Activated CD8-positive, alpha-beta memory T cell treated with anti-CD3 and anti-CD28 coated beads for 4 hours (primary cell): ENCODE measurements around the gene PLXDC1.
"Not testable (repeated sequence)": the region's sequence is repeated elsewhere in the genome, so short reads cannot be mapped to it uniquely, and the experiment has no call there.

Experiments used
- DNase-seq, 2 donors: peaks; one replicate each; pipeline ENCODE4 v3.0.0-alpha.2; 2020; ENCODE audit warnings: low read depth in 2 of 2

Gene PLXDC1

GRCh38 chr17:39181303-39181702 lies 29.9 kb upstream of the PLXDC1 start:
- DNase-seq: no peak

DNA sequence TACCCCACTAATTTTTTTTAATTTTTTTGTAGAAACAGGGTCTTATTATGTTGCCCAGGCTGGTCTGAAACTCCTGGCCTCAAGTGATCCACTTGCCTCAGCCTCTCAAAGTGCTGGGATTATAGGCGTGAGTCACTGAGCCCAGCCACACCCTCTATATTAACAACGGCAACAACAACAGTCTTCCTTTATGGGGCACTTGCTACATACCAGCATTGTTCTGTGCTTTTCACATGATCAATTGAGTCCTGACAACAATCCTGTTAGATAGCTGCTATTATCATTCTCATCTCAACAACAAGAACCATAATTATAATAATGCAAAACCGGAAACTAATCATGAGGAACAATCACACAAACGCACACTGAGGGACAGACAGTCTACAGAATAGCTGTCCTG lies 27.1 kb upstream of the PLXDC1 start:
- no peak for DNase-seq

DNA sequence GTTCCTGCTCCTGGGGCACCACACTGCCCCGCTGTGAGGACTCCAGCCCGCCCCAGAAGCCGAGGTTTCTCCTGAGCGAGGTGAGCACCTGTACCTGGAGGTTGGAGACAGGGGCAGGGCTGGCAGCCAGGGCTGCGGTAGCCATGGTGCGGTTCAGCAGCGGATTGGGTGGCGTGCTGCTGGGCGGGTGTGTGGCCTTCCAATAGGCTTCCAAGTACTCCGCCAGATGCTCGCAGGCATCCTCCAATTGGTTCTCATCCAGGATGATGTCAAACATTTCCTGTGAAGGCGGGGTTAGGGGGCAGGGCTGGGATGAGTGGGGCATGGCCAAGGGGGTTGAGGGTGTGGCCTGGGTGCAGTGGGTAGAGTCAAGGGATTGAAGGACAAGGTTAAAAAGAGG lies 25.8 kb upstream of the PLXDC1 start:
- no peak for DNase-seq

- DNase-seq: no peak
These were observed 24.3 kb upstream of the PLXDC1 start for GRCh38 chr17:39175695-39176093.

DNA sequence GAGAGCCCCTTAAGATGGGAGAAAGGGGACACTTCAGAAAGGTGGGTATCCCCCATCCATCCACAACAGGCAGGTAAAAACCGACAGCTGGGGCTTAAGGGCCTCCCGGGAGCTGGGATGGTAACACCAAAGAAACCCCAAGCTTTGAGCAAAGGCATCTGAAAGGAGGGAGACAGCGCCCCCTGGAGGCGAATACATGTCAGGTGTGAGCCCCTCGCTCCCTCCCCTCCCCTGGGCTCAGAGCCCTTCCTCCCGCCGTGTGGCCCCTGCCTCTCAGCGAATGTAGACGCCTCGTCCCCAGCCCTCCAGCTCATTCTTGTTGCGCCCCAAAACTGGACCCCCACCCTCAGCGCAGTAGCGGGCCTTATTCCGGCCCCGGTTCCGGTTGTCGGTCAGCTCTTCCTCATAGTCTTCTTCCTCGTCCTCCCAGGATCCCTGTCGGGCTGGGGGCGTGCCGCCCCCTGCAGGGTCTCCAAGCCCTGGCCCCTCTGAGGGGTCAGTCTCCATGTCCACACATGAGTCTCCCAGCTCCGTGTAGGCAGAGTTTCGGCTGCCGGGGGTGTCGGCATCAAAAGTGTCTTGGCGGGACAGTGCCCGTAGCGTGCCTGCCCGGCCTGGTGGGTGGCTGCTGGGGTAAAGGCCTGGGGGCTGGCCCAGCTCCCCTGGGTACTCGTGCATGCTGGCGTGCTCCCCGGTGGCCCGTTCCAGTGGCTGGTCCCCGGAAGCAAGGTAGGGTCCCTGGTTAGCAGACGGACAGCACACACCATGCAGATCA lies 23.7 kb upstream of the PLXDC1 start:
- peak; percentile 45 to 53 for DNase-seq

- no peak for DNase-seq
These were observed 22.3 kb upstream of the PLXDC1 start for GRCh38 chr17:39173526-39174274.

GRCh38 chr17:39173080-39173479 lies 21.6 kb upstream of the PLXDC1 start:
- DNase-seq: no peak

DNA sequence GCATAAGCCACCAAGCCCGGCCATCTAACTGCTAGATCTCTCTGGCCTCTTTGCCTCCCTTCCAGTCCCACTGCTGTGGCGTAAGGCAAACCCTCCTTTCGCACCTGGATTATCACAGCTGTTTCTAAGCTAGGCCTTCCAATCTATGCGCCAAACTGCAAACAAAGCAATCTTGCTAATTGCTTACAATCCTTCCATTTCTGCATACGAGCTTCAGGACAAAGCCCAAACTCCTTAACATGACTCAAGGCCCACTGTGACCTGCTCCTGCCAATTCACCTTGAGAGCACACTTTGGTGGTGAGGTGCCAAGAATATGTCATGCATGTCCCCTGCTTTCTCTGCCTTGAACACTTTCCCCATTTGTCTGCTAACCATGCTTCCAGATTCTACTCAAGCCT lies 20.5 kb upstream of the PLXDC1 start:
- no peak for DNase-seq

- DNase-seq: no peak
These were observed 19.1 kb upstream of the PLXDC1 start for GRCh38 chr17:39170558-39170957.

- DNase-seq: no peak
These were observed 18.7 kb upstream of the PLXDC1 start for GRCh38 chr17:39170109-39170508.

- no peak for DNase-seq
These were observed 18.1 kb upstream of the PLXDC1 start for GRCh38 chr17:39169518-39169917.

GRCh38 chr17:39169101-39169500 lies 17.7 kb upstream of the PLXDC1 start:
- no peak for DNase-seq

- DNase-seq: not testable (repeated sequence)
These were observed 17.1 kb upstream of the PLXDC1 start for GRCh38 chr17:39168503-39168902.

- no peak for DNase-seq
These were observed 16.0 kb upstream of the PLXDC1 start for GRCh38 chr17:39167476-39167875.

GRCh38 chr17:39166437-39167335 lies 15.2 kb upstream of the PLXDC1 start:
- no peak for DNase-seq

DNA sequence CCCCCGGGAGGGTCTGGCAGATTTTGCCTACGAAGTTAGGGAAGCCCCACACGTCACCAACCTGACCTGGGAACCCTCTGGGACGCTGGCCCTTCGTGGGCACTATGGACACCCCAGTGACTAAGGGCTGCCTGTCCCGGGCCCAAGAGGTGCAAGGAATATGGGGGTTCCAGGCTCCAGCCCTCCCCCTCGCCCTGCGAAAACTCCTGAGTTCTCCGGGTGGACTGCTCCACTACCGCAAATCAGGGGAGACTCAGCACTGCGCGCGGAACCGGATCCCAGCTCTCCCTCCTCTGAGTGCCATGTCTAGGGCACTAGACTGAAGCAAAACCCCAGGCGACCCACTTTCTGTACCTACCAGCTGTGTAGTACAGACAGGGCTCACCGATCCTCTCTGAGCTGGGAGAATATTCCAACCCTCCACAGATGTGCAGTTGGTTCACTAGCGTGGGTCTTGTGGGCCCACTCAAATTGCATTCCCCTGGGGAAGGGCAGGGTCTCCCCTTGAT lies 14.5 kb upstream of the PLXDC1 start, which contains the start of gene ARL5C:
TSS of gene ARL5C (minus strand) at position 321 of the 509 bp plus-strand sequence. CDS start 401 bp downstream, outside the sequence.
- no peak for DNase-seq

DNA sequence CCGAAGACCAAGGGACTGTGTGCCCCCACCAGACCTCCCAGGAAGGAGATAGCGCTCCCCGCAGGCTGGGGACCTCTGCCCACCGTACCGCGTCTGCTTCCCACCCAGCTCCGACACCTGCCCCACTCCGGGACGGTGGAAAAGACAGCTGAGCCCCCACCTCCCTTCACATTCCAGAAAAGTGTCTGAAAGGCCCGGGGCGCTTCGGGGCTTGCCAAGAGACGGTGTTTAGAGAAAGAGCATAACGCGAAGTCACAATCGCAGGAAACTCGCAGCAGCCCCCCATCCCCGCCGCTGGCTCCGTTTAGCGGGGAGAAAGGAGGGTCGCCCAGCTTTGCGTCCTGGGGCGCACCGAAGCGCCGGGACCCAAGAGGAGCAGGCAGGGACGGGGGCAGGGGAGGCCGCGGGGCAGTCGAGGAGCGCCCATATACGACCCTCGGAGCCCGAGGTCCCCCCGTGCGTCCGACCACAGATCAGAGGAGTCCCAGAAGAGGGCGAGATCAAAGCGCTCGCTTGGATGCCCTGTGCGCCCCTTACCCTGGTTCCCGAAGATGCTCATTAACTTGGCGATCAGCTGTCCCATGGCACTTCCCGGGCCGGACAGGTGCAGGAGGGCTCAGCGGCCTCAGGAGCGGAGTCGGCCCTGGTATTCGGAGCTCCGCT lies 13.9 kb upstream of the PLXDC1 start:
- no peak for DNase-seq

DNA sequence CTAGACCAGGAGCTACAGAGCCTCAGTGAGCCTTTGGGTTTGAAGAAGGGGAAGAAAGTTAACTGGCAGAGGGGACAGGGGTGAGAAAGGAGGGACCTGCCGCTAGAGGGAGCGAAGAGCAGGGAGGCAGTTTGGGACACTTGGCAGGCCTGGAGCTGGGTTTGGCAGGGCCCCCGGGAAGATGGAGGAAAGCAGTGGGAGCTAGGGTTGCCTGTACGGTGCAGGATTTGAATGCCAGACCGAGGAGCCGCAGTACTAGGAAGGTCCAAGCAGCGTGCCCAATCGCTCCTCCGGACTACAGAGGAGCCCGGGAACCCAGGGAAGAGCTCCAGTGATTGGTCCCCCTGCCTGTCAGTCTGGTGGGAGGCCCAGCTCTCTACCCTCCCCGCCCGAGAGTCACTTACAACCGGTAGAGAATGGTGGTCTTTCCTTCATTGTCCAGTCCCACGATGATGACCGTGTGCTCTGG lies 13.3 kb upstream of the PLXDC1 start:
- DNase-seq: peak; percentile 53 to 58

DNA sequence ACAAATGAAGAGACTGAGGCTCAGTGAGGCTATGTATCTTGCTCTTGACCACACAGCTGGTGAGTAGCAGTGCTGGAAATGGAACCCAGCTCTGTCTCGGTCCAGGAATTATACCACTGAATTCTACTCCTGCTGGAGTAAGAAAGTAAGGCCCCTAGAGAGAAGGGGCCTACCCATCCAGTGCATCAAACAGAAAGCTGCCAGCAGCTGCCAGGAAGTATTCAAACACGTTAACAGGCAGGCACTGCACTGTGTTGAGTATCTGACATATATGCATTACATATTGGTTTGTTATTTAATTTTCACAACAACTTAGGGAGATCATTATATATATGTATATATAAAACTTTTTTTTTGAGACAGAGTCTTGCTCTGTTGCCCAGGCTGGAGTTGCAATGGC lies 10.5 kb upstream of the PLXDC1 start:
- no peak for DNase-seq

DNA sequence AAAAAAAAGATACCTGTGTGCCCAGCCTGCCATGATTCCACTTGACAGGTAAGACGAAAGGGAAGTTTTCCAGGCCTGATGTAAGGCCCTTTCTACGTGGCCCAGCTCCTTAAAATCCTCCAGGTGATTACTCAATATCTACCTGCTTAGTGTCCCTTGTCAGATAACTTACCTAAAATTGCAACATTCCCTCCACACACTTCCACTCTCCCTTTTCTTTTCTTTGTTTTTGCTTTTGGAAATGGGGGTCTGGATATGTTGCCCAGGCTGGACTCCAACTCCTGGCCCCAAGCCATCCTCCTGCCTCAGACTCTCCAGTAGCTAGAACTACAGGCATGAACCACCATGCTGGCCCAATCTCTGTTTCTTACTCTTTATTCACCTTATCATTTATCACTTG lies 7.2 kb upstream of the PLXDC1 start:
- no peak for DNase-seq

DNA sequence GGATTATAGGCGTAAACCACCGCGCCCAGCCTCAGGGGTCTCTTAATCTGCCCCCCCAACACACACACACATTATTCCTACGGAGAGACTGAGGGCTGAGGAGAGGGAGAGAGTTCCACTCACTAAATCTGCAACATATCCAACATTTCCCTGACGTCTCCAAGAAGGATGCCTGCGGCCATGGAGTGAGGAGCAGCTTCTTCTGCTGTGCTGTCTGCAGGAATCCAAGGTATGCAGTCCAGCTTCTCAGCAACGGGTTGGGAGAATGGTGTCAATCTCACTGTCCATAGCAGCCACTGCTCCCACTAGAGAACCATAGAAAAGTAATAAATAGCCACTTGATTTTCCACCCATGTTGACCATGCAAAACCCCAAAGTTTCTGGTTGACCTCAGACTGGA lies 5.1 kb upstream of the PLXDC1 start:
- no peak for DNase-seq
